Measurements from ENCODE around the gene ASTL. TPM values are rescaled to one million over a fixed set of nuclear protein-coding genes. Genes with fewer than 3 reads are reported as not detected.
A peak's percentile ranks its signal among the peaks of the same experiment; 100 is the strongest.
"Not testable (repeated sequence)": the region's sequence is repeated elsewhere in the genome, so short reads cannot be mapped to it uniquely, and the experiment has no call there.

The ASTL gene
- total and polyA plus RNA-seq, 2 experiments from 2014 or later = not detected

DNA sequence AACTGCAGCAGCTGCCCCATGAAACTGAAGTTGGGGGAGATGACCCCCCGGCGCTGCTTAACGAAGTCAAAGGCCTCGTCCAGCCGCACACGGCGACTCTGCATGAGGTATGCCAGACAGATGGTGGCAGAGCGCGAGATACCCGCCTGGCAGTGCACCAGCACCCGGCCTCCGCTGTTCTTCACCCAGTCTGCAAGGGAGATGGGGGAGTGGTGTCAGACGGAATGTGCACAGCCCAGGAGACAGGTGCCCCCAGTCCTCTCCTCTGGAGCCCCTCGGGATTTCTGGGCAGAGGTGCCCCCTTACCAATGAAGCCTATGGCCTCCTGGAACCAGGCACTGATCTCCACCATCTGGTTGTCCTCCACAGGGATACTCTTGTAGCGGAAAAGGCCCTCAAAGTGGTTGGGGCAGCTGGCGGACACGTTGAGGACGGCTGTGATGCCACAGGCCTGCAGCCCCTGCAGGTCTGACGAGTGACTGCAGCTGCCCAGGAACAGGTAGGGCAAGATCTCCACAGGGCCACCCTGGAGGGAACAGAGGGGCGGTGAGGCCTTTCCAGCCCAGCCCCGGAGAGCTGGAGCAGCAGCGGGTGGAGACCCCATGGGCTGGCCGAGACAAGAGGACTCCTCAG is 5.7 kb upstream of the ASTL start:
- Histone ChIP-seq H2AFZ (no peak overlapping the region), H3K9ac (no peak overlapping the region), H3F3A (ENCODE audit: insufficient read depth) (peaks cover under 1% of the 10 kb centered on the region; the same call in 1 of the 2 replicates), H3K9me2 (ENCODE audit: insufficient read depth) (no peaks in the 10 kb centered on the region), H3K4me2 (ENCODE audit: unreplicated experiment) (peak overlapping the region; percentile 67), H3K4me3 (peak overlapping the region; percentile 69), H4K20me1 (ENCODE audit: insufficient read depth) (no peaks in the 10 kb centered on the region), H3K27me3 (replicated peaks; ENCODE audit: insufficient read depth) (no peaks in the 10 kb centered on the region), H3K9me3 (ENCODE audit: low read depth) (no peaks in the 10 kb centered on the region), H3K27ac (no peak overlapping the region), H3K4me1 (ENCODE audit: insufficient read depth) (peaks cover 9% of the 10 kb centered on the region; the same call in 1 of the 2 replicates), H3K36me3 (ENCODE audit: low read depth) (no peaks in the 10 kb centered on the region), H3K79me2 (ENCODE audit: insufficient read depth) (no peaks in the 10 kb centered on the region)
- WGBS, 2 experiments (ENCODE audit: low coverage in 1 of 2, low lambda C conversion rate in 2 of 2, missing lambda C conversion rate in 2 of 2) = 97% methylated on average over 22 to 23 of the region's 23 CpGs
- in situ Hi-C loops (cut with MboI) = no loop called here
- TF ChIP-seq EZH2 (IDR thresholded peaks at IDR 0.05; ENCODE audit: insufficient read depth, poor library complexity, severe bottlenecking) = no peak
- no peak for TF ChIP-seq EZH2phosphoT487 (IDR thresholded peaks at IDR 0.05; ENCODE audit: insufficient read depth, low read depth)
- DNase-seq = no peak

DNA sequence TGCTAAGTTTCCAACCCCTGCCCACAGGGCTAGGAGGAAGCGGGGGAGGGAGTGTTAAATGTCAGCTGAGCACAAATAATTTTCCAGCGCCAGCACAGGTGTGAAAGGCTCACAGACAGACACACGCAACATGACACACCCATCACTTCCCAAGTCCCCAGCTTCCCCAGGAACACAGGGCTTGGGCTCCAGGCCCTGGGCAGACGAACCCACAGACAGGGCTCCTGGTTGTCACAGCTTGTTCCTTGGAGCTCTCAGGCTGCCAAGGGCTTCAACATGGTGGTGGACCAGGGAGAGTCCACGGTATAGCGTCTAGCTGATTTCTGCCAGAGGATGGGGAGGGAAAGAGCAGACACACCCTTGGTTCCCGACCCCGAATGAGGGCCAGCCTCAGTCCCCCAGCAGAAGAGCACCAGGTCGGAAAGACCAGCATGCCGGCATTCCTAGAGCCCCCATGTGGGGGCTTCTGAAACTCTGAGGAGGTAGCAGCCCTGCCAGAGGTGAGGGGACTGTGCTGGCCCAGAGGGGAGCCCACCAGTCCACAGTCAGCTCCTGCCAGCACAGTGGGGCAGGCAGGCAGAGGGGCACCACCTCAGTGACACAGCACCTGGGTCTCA is 5.0 kb upstream of the ASTL start:
- Histone ChIP-seq H3K9me2 (ENCODE audit: insufficient read depth) (no peaks in the 10 kb centered on the region), H4K20me1 (ENCODE audit: insufficient read depth) (no peaks in the 10 kb centered on the region), H3K9ac (no peak overlapping the region), H3K4me2 (ENCODE audit: unreplicated experiment) (no peak overlapping the region), H3F3A (ENCODE audit: insufficient read depth) (no peaks in the 10 kb centered on the region), H2AFZ (no peak overlapping the region), H3K9me3 (ENCODE audit: low read depth) (no peaks in the 10 kb centered on the region), H3K27ac (no peak overlapping the region), H3K4me3 (no peak overlapping the region), H3K27me3 (replicated peaks; ENCODE audit: insufficient read depth) (no peaks in the 10 kb centered on the region), H3K36me3 (ENCODE audit: low read depth) (no peaks in the 10 kb centered on the region), H3K79me2 (ENCODE audit: insufficient read depth) (no peaks in the 10 kb centered on the region), H3K4me1 (ENCODE audit: insufficient read depth) (peaks cover 9% of the 10 kb centered on the region; the same call in 1 of the 2 replicates)
- in situ Hi-C loops (cut with MboI) = no loop called here
- 92 to 95% methylated on average over 10 of the region's 10 CpGs for WGBS, 2 experiments (ENCODE audit: low coverage in 1 of 2, low lambda C conversion rate in 2 of 2, missing lambda C conversion rate in 2 of 2)
- DNase-seq = no peak
- no peak for TF ChIP-seq EZH2 (IDR thresholded peaks at IDR 0.05; ENCODE audit: insufficient read depth, poor library complexity, severe bottlenecking)
- no peak for TF ChIP-seq EZH2phosphoT487 (IDR thresholded peaks at IDR 0.05; ENCODE audit: insufficient read depth, low read depth)

DNA sequence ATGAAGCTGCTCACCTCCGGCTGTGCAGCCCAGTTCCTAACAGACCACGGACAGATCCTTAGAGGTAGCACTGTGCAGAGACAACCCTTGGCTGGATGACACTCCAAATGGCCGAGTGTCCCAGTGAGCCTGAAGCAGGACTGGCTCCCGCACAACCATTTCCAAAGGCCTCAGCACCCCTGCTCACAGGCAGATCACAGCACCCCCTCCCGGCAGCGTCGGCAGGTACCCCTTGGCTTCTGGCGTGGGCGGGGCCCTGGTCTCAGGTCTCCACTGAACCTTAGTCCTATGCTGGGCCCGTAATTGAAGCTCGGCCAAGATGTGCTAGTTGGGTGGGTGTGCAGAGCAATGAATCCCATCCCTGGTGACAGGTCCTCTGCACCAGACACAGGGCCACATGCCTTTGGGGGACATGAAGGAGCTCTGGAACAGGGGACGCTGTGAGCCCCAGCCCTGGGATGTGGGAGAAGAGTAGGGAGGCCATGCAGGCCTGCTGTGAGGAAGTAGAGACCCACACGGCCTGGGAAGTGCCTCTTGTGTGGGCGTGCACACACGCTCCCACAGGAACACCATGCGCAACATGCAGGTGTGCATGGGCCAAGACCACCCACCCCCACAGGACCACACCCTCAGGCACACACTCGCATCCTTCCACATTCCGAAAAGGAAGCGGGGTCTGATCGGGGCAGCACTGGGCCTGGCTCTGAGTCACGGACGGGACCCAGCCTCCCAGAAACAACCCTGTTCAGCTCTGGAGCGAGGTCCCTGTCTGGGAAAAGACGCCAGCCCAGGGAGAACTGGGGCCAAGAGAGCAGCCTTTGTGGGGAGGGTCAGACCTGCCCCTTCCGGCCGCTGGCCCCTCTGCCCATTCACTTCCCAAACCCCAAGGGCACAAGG is 4.2 kb upstream of the ASTL start:
- DNase-seq = no peak
- Histone ChIP-seq H4K20me1 (ENCODE audit: insufficient read depth) (no peaks in the 10 kb centered on the region), H3F3A (ENCODE audit: insufficient read depth) (no peaks in the 10 kb centered on the region), H3K4me1 (ENCODE audit: insufficient read depth) (peaks cover 9% of the 10 kb centered on the region; the same call in 1 of the 2 replicates), H2AFZ (no peak overlapping the region), H3K27me3 (replicated peaks; ENCODE audit: insufficient read depth) (no peaks in the 10 kb centered on the region), H3K4me2 (ENCODE audit: unreplicated experiment) (no peak overlapping the region), H3K4me3 (no peak overlapping the region), H3K9me2 (ENCODE audit: insufficient read depth) (no peaks in the 10 kb centered on the region), H3K79me2 (ENCODE audit: insufficient read depth) (no peaks in the 10 kb centered on the region), H3K27ac (no peak overlapping the region), H3K36me3 (ENCODE audit: low read depth) (no peaks in the 10 kb centered on the region), H3K9ac (no peak overlapping the region), H3K9me3 (ENCODE audit: low read depth) (no peaks in the 10 kb centered on the region)
- in situ Hi-C loops (cut with MboI) = no loop called here
- TF ChIP-seq EZH2phosphoT487 (IDR thresholded peaks at IDR 0.05; ENCODE audit: insufficient read depth, low read depth) (no peak), EZH2 (IDR thresholded peaks at IDR 0.05; ENCODE audit: insufficient read depth, poor library complexity, severe bottlenecking) (no peak)
- WGBS, 2 experiments (ENCODE audit: low coverage in 1 of 2, low lambda C conversion rate in 2 of 2, missing lambda C conversion rate in 2 of 2) = 89 to 91% methylated on average over 23 to 26 of the region's 26 CpGs

DNA sequence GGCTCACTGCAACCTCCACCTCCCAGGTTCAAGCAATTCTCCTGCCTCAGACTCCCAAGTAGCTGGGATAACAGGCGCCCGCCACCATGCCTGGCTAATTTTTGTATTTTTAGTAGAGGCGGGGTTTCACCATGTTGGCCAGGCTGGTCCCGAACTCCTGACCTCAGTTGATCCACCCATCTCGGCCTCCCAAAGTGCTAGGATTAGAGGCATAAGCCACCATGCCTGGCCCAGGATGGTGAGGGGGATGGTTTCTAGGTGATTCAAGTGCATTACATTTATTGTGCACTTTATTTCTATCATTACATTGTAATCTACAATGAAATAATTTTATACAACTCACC is 3.3 kb upstream of the ASTL start:
- H3K4me1 ChIP-seq (ENCODE audit: insufficient read depth); H4K20me1 ChIP-seq (ENCODE audit: insufficient read depth); H3K79me2 ChIP-seq (ENCODE audit: insufficient read depth); H3K27ac ChIP-seq; in situ Hi-C loops (cut with MboI); H3K36me3 ChIP-seq (ENCODE audit: low read depth); H3F3A ChIP-seq (ENCODE audit: insufficient read depth); H3K4me2 ChIP-seq (ENCODE audit: unreplicated experiment); H3K4me3 ChIP-seq; H2AFZ ChIP-seq; DNase-seq; H3K9me2 ChIP-seq (ENCODE audit: insufficient read depth); H3K9ac ChIP-seq; H3K9me3 ChIP-seq (ENCODE audit: low read depth); H3K27me3 ChIP-seq (replicated peaks; ENCODE audit: insufficient read depth): not testable (repeated sequence)
- WGBS, 2 experiments (ENCODE audit: low coverage in 1 of 2, low lambda C conversion rate in 2 of 2, missing lambda C conversion rate in 2 of 2) = 83 to 88% methylated on average over 5 of the region's 5 CpGs

Data from GM23248 (cell line).